ENCODE data around the gene RAB3C.

DNA sequence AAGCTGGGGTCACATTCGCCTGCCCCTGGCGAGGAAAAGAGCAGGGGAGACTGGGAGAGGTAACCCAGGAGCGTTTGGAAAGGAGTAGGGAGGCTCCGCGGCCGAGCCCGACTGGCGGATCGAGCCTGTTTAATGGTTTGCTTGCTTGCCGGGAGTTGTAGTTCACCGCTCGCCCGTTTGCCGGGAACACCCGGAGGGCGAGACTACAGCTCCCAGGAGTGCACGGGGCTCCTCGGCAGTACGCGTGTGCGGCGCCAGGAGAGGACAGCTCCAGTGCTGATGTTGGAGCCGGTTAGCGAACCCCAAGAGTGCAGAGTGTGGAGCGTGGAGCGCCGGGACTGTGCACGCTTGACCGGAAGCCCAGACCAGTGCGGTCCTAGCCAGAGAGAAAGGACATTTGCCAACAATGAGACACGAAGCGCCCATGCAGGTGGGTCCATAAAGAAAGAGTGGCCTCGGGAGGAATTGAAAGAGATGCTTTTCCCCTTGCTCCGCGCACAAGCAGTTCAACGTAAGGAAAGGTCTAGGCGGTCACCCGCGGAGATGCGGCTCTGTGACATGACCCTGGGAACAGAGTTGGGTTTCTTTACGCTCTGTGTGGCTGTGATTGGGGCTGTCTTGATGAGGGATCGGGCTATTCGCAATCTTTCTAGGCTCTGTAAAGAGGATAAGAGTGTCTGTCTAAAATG, at the start of gene RAB3C:
- TF ChIP-seq, protein P1, sequence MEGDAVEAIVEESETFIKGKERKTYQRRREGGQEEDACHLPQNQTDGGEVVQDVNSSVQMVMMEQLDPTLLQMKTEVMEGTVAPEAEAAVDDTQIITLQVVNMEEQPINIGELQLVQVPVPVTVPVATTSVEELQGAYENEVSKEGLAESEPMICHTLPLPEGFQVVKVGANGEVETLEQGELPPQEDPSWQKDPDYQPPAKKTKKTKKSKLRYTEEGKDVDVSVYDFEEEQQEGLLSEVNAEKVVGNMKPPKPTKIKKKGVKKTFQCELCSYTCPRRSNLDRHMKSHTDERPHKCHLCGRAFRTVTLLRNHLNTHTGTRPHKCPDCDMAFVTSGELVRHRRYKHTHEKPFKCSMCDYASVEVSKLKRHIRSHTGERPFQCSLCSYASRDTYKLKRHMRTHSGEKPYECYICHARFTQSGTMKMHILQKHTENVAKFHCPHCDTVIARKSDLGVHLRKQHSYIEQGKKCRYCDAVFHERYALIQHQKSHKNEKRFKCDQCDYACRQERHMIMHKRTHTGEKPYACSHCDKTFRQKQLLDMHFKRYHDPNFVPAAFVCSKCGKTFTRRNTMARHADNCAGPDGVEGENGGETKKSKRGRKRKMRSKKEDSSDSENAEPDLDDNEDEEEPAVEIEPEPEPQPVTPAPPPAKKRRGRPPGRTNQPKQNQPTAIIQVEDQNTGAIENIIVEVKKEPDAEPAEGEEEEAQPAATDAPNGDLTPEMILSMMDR (IDR thresholded peaks at IDR 0.05): no peak
- no peak for TF ChIP-seq EZH2phosphoT487 (IDR thresholded peaks at IDR 0.05)

Measured in neural progenitor cell (in vitro differentiated cells).